IMR-90 (cell line): Measurements from ENCODE around the gene IST1. TPM values are rescaled to one million over a fixed set of nuclear protein-coding genes. Genes with fewer than 3 reads are reported as not detected.

Source experiments
- ATAC-seq: fragments of 200-7000 bp; cut with Tn5 transposase; 2 replicates; pipeline ENCODE4 v1.9.1; 2020; ENCODE audit warnings: low read depth, mild to moderate bottlenecking, moderate library complexity
- BruUV-seq: library from RNA; stranded (reverse); fragments of 400-500 nt; replicated peaks from 2 replicates; lab custom pipeline; 2021; lab: Mats Ljungman, UMichigan
- CTCF ChIA-PET: fragments of 300-600 bp; formaldehyde crosslinking; extraction: SDS; loops from one replicate; lab custom pipeline; 2021; ENCODE audit warnings: antibody characterized with exemption; lab: Yijun Ruan, JAX
- POLR2A ChIA-PET: fragments of 300-600 bp; sonication (Branson Sonifier 250); formaldehyde crosslinking; loops from one replicate; lab custom pipeline; 2022; ENCODE audit warnings: antibody characterized with exemption; ENCODE audit not compliant: unreplicated experiment; lab: Charles Lee
- DNase-seq: peaks from one replicate; pipeline ENCODE4 v3.0.0; 2013
- H2AFZ ChIP-seq: replicated peaks from 2 replicates; pipeline ENCODE3; 2013; ENCODE audit warnings: low read length, mild to moderate bottlenecking; ENCODE audit not compliant: poor library complexity
- H2AK5ac ChIP-seq: 2 replicates; pipeline ENCODE4 v1.6.1; 2013; ENCODE audit warnings: low read depth, low read length, inconsistent platforms
- H2AK9ac ChIP-seq: replicated peaks from 2 replicates; pipeline ENCODE3; 2013; ENCODE audit warnings: mild to moderate bottlenecking, low read depth, low read length, moderate library complexity; ENCODE audit not compliant: poor library complexity
- H2BK120ac ChIP-seq: 2 replicates; pipeline ENCODE4 v1.6.1; 2013; ENCODE audit warnings: low read depth, low read length, inconsistent platforms
- H2BK15ac ChIP-seq: 3 replicates; pipeline ENCODE4 v1.6.1; 2013; ENCODE audit warnings: low read depth, low read length, inconsistent platforms
- H2BK20ac ChIP-seq: 2 replicates; pipeline ENCODE4 v1.6.1; 2013; ENCODE audit warnings: low read depth, mild to moderate bottlenecking, inconsistent platforms, low read length, moderate library complexity
- H2BK5ac ChIP-seq: 2 replicates; pipeline ENCODE4 v1.6.1; 2013; ENCODE audit warnings: mild to moderate bottlenecking, low read depth, low read length, inconsistent platforms; ENCODE audit not compliant: poor library complexity, severe bottlenecking
- H3K14ac ChIP-seq: replicated peaks from 2 replicates; pipeline ENCODE4 v1.6.1; 2013; ENCODE audit warnings: low read depth, low read length, inconsistent platforms
- H3K18ac ChIP-seq: 2 replicates; pipeline ENCODE4 v1.6.1; 2013; ENCODE audit warnings: low read depth, low read length, control low read depth
- H3K23ac ChIP-seq: 2 replicates; pipeline ENCODE4 v1.6.1; 2013; ENCODE audit warnings: low read depth, low read length, inconsistent platforms
- H3K27ac ChIP-seq: 2 replicates; pipeline ENCODE4 v1.5.1; 2013; ENCODE audit warnings: mild to moderate bottlenecking, control low read depth, low read length; ENCODE audit not compliant: insufficient read depth
- H3K27me3 ChIP-seq: 2 replicates; pipeline ENCODE4 v1.6.1; 2013; ENCODE audit warnings: low read length; ENCODE audit not compliant: control insufficient read depth, insufficient read depth
- H3K36me3 ChIP-seq: 2 replicates; pipeline ENCODE4 v1.6.1; 2013; ENCODE audit warnings: low read length, mixed read lengths; ENCODE audit not compliant: control insufficient read depth, insufficient read depth
- H3K4ac ChIP-seq: 2 replicates; pipeline ENCODE4 v1.6.1; 2013; ENCODE audit warnings: low read depth, low read length, inconsistent platforms
- H3K4me1 ChIP-seq: 2 replicates; pipeline ENCODE4 v1.6.1; 2013; ENCODE audit warnings: low read length, mixed read lengths; ENCODE audit not compliant: control insufficient read depth, insufficient read depth
- H3K4me2 ChIP-seq: 2 replicates; pipeline ENCODE4 v1.6.1; 2013; ENCODE audit warnings: low read depth, mild to moderate bottlenecking, control low read depth, low read length, moderate library complexity
- H3K4me3 ChIP-seq: 2 replicates; pipeline ENCODE4 v1.5.1; 2013; ENCODE audit warnings: low read depth, mild to moderate bottlenecking, control low read depth, low read length, moderate library complexity; ENCODE audit not compliant: insufficient read depth
- H3K56ac ChIP-seq: 2 replicates; pipeline ENCODE4 v1.6.1; 2013; ENCODE audit warnings: low read length, inconsistent platforms; ENCODE audit not compliant: insufficient read depth; ENCODE audit errors: extremely low read depth
- H3K79me1 ChIP-seq, 2 experiments: 2 replicates each; pipeline ENCODE4 v1.6.1; 2013; ENCODE audit warnings: low read length in 2 of 2, inconsistent platforms in 1 of 2, low read depth in 1 of 2
- H3K9ac ChIP-seq: 2 replicates; pipeline ENCODE4 v1.6.1; 2013; ENCODE audit warnings: low read depth, low read length, control low read depth
- H3K9me1 ChIP-seq: 2 replicates; pipeline ENCODE4 v1.6.1; 2013; ENCODE audit warnings: low read length, inconsistent platforms; ENCODE audit not compliant: insufficient read depth
- H3K9me3 ChIP-seq: 2 replicates; pipeline ENCODE4 v1.6.1; 2013; ENCODE audit warnings: low read length; ENCODE audit not compliant: control insufficient read depth, insufficient read depth
- H4K20me1 ChIP-seq: 2 replicates; pipeline ENCODE4 v1.6.1; 2013; ENCODE audit warnings: low read length, inconsistent platforms; ENCODE audit not compliant: insufficient read depth
- H4K5ac ChIP-seq: 2 replicates; pipeline ENCODE4 v1.6.1; 2013; ENCODE audit warnings: mild to moderate bottlenecking, low read depth, low read length, control low read depth
- H4K8ac ChIP-seq, 2 experiments: 2 replicates each; pipeline ENCODE4 v1.6.1; 2013; ENCODE audit warnings: low read depth in 2 of 2, low read length in 2 of 2, control low read depth in 1 of 2, inconsistent platforms in 1 of 2
- H4K91ac ChIP-seq: 2 replicates; pipeline ENCODE4 v1.6.1; 2013; ENCODE audit warnings: low read depth, low read length, inconsistent platforms; ENCODE audit not compliant: insufficient read depth
- BHLHE40 ChIP-seq: fragments of 150-350 bp; IDR thresholded peaks from 2 replicates; pipeline ENCODE4 v1.6.1; 2016; ENCODE audit warnings: mild to moderate bottlenecking, low read depth, low read length
- CEBPB ChIP-seq: IDR thresholded peaks from 2 replicates; pipeline ENCODE4 v1.6.1; 2012; ENCODE audit warnings: low read depth, low read length, improper control_type of control experiment
- CTCF ChIP-seq: conservative IDR thresholded peaks from 2 replicates; pipeline ENCODE4 v1.5.1; 2012; ENCODE audit warnings: mild to moderate bottlenecking, low read depth, low read length, improper control_type of control experiment
- MAFK ChIP-seq: IDR thresholded peaks from 2 replicates; pipeline ENCODE4 v1.6.1; 2012; ENCODE audit warnings: low read depth, low read length, improper control_type of control experiment
- MAZ ChIP-seq: IDR thresholded peaks from 2 replicates; pipeline ENCODE4 v1.6.1; 2012; ENCODE audit warnings: low read depth, mild to moderate bottlenecking, low read length, improper control_type of control experiment, moderate library complexity, borderline replicate concordance
- NFE2L2 ChIP-seq: fragments of 150-350 bp; IDR thresholded peaks from 2 replicates; pipeline ENCODE4 v1.6.1; 2016; ENCODE audit warnings: low read depth, mild to moderate bottlenecking, low read length
- POLR2A ChIP-seq: IDR thresholded peaks from 2 replicates; pipeline ENCODE4 v1.6.1; 2012; ENCODE audit warnings: mild to moderate bottlenecking, low read depth, low read length
- RAD21 ChIP-seq: IDR thresholded peaks from 2 replicates; pipeline ENCODE4 v1.6.1; 2012; ENCODE audit warnings: low read length, improper control_type of control experiment
- RCOR1 ChIP-seq: IDR thresholded peaks from 2 replicates; pipeline ENCODE4 v1.6.1; 2012; ENCODE audit warnings: mild to moderate bottlenecking, low read length, improper control_type of control experiment; ENCODE audit not compliant: insufficient replicate concordance
- SMC3 ChIP-seq: fragments of 150-350 bp; IDR thresholded peaks from 2 replicates; pipeline ENCODE4 v1.6.1; 2016; ENCODE audit warnings: low read depth, mild to moderate bottlenecking, antibody characterized with exemption, low read length, moderate library complexity
- WGBS, 2 experiments: methylation state at CpG; one replicate each; pipeline versions ENCODE4 v1.1.5 to v1.1.7; 2013; ENCODE audit warnings: missing lambda C conversion rate in 2 of 2; ENCODE audit not compliant: insufficient read length in 1 of 2; ENCODE audit errors: extremely low coverage in 2 of 2; 5-methylcytosine and 5-hydroxymethylcytosine counted together
- dilution Hi-C: fragments of 300-500 bp; cut with HindIII; formaldehyde crosslinking; loops from one replicate; pipeline ENCODE4 v1.14.3; 2018; ENCODE audit warnings: low sequenced_read_pairs; ENCODE audit not compliant: unreplicated experiment
- in situ Hi-C: fragments of 300-500 bp; cut with MboI; formaldehyde crosslinking; loops from 3 replicates; pipeline ENCODE4 v1.14.3; 2019; ENCODE audit warnings: low sequenced_read_pairs, inconsistent platforms, mixed read lengths
- intact Hi-C: fragments of 100-400 bp; cut with micrococcal nuclease; formaldehyde crosslinking; loops from 2 replicates; pipeline ENCODE4 v1.10.0; 2022
- polyA plus RNA-seq, 3 experiments: library from polyadenylated mRNA; depleted of rRNA; stranded (reverse); fragments of >200 nt; gene quantifications; 2 replicates each; pipeline ENCODE4 v1.2.3, GENCODE V29; 2012; ENCODE audit warnings: low replicate concordance in 1 of 3
- total RNA-seq: library from RNA; depleted of rRNA; stranded (reverse); fragments of >200 nt; gene quantifications from 2 replicates; pipeline ENCODE4 v1.2.3, GENCODE V29; 2012
- TF ChIP-seq, protein P1 (sequence below): fragments of 150-350 bp; IDR thresholded peaks from 2 replicates; pipeline ENCODE4 v1.6.1; 2016; ENCODE audit warnings: low read depth, mild to moderate bottlenecking, low read length, moderate library complexity, borderline replicate concordance

Gene IST1
- total and polyA plus RNA-seq, 2 of the 4 experiments (the other 2 are of a cell fraction), result 134 to 186 TPM

- Histone ChIP-seq H3K27me3 (peaks cover 5% of the 10 kb centered on the region; the same call in 1 of the 2 replicates), H3K18ac (no peak overlapping the region), H3K56ac (no peak overlapping the region), H3K9me1 (no peaks in the 10 kb centered on the region), H2BK15ac (no peak overlapping the region), H3K36me3 (no peaks in the 10 kb centered on the region), H3K9ac (no peak overlapping the region), H3K4me3 (no peak overlapping the region), H4K20me1 (no peaks in the 10 kb centered on the region), H2BK5ac (no peak overlapping the region), H3K23ac (no peak overlapping the region), H3K4ac (no peak overlapping the region), H3K4me1 (no peaks in the 10 kb centered on the region), H4K5ac (no peak overlapping the region), H3K4me2 (no peak overlapping the region), H2AFZ (no peak overlapping the region), H3K79me1 (no peaks in the 10 kb centered on the region), H2BK120ac (no peak overlapping the region), H3K27ac (no peak overlapping the region), H2AK5ac (no peak overlapping the region), H2AK9ac (no peak overlapping the region), H2BK20ac (no peak overlapping the region), H4K8ac (no peak overlapping the region), H3K9me3 (no peaks in the 10 kb centered on the region), H4K91ac (no peak overlapping the region), H3K14ac (no peak overlapping the region)
- ChIA-PET CTCF (no interaction called here), POLR2A (no interaction called here)
- TF ChIP-seq SMC3 (no peak), CEBPB (no peak), NFE2L2 (no peak), RAD21 (no peak), CTCF (no peak), MAZ (no peak), RCOR1 (no peak), POLR2A (no peak), MAFK (no peak), BHLHE40 (no peak)
- TF ChIP-seq, protein P1, sequence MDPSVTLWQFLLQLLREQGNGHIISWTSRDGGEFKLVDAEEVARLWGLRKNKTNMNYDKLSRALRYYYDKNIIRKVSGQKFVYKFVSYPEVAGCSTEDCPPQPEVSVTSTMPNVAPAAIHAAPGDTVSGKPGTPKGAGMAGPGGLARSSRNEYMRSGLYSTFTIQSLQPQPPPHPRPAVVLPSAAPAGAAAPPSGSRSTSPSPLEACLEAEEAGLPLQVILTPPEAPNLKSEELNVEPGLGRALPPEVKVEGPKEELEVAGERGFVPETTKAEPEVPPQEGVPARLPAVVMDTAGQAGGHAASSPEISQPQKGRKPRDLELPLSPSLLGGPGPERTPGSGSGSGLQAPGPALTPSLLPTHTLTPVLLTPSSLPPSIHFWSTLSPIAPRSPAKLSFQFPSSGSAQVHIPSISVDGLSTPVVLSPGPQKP, result no peak
- ATAC-seq (no peak), DNase-seq (no peak)
- intact Hi-C loops, result no loop called here
- dilution Hi-C loops, result no loop called here
- in situ Hi-C loops, result no loop called here
- BruUV-seq, result no TSS peak
- WGBS, 2 experiments, result no CpG with 5 or more reads among the region's 3 CpGs
Observed at GRCh38 chr16:71972356-71972755, 77.0 kb downstream of the IST1 start.
